VCaP (cell line): ENCODE measurements around the gene POLR2E.
A peak's percentile ranks its signal among the peaks of the same experiment; 100 is the strongest.

ENCODE experiments used
- H3K27ac ChIP-seq: fragments of 450-650 bp; 2 replicates; pipeline ENCODE4 v1.5.1; 2017
- TF ChIP-seq, protein P1 (sequence below): fragments of 450-650 bp; conservative IDR thresholded peaks from 2 replicates; pipeline ENCODE4 v1.5.1; 2017; ENCODE audit warnings: mild to moderate bottlenecking, moderate library complexity

The POLR2E gene

DNA sequence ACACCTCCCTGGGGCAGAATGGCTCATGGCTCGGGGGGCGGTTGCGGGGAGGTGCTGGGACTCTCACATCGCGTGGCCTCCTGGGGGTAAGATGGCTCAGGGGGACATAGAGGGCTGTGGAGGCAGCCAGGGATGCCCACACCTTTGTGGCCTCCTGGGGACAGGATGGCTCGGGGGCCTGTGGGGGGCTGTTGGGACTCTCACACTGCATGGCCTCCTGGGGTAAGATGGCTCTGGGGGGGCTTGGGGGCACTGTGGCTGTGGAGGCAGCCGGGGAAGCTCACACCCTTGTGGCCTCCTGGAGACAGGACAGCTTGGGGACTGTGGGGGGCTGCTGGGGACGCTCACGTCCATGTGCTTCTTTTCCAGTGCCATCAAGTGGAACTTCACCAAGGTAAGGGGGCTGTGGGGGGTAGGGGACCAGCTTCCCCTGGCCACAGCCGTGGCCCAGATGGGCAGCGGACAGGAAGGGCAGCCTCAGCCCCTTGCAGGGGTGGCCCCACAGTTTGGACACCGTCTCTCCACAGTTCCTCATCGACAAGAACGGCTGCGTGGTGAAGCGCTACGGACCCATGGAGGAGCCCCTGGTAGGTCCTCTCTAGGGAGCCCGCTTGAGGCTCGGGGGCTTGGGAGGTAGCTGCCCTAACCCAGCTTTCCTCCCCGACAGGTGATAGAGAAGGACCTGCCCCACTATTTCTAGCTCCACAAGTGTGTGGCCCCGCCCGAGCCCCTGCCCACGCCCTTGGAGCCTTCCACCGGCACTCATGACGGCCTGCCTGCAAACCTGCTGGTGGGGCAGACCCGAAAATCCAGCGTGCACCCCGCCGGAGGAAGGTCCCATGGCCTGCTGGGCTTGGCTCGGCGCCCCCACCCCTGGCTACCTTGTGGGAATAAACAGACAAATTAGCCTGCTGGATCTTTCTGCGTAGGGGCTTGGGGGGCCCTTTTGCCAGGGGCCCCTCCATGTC is 11.0 kb upstream of the POLR2E start:
- TF ChIP-seq, protein P1, sequence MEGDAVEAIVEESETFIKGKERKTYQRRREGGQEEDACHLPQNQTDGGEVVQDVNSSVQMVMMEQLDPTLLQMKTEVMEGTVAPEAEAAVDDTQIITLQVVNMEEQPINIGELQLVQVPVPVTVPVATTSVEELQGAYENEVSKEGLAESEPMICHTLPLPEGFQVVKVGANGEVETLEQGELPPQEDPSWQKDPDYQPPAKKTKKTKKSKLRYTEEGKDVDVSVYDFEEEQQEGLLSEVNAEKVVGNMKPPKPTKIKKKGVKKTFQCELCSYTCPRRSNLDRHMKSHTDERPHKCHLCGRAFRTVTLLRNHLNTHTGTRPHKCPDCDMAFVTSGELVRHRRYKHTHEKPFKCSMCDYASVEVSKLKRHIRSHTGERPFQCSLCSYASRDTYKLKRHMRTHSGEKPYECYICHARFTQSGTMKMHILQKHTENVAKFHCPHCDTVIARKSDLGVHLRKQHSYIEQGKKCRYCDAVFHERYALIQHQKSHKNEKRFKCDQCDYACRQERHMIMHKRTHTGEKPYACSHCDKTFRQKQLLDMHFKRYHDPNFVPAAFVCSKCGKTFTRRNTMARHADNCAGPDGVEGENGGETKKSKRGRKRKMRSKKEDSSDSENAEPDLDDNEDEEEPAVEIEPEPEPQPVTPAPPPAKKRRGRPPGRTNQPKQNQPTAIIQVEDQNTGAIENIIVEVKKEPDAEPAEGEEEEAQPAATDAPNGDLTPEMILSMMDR, result no peak
- H3K27ac ChIP-seq, result peak overlapping the region; percentile 93

DNA sequence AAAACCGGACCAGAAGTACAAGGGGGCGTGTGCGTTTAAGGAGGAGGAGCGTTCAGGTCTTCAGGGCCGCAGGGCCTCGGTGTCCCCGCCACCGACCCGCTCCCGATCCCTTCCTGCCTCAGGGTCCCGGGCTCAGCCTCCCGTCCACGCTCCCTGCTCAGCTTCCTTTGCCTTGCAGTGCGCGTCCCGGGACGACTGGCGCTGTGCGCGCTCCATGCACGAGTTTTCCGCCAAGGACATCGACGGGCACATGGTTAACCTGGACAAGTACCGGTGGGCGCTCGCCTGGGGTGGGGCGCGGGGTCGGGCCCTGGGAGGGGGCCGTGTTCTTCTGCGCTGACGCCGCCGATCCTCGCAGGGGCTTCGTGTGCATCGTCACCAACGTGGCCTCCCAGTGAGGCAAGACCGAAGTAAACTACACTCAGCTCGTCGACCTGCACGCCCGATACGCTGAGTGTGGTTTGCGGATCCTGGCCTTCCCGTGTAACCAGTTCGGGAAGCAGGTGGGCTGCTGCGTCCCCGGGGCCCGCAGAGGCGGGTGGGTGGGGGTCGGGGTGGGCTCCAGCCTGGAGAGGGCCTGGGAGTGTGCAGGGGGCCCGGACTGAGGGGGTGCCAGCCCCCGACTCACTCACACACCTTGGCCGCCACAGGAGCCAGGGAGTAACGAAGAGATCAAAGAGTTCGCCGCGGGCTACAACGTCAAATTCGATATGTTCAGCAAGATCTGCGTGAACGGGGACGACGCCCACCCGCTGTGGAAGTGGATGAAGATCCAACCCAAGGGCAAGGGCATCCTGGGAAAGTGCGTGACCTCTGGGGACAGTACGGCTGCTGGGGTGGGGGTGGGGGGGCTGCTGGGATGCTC is 10.1 kb upstream of the POLR2E start:
- H3K27ac ChIP-seq, result peak overlapping the region; percentile 93
- TF ChIP-seq, protein P1, result no peak

DNA sequence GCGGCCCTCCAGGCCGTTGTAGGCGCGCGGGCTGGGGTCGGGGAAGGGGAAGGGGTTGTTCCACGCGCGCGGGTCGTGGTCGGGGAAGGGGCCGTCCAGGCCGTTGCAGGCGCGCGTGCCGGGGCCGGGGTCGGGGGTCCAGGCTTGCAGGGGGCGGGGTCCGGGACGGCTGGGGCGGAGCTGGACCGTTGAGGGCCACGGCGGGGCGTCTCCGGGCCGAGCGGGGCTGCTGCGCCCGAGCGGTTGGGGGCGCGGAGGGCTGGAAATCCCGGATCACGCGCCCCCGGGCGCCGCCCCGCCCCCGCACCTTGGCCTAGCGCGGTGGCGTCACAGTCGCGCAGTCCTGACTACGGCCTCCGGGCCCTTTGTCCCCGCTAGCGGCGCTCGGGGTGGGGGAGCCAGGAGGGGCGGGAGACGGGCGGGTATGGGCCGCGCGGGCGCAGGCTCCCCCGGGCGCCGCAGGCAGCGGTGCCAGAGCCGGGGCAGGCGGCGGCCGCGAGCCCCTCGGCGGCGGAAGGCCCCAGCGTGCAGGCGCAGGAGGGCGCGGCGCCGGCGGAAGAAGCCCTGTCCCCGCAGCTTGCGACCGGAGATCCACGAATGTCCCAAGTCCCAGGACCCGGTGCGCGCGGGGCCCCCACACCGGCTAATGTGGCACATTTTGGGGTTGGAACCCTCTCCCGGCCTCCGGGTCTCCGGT is 9.3 kb upstream of the POLR2E start:
- TF ChIP-seq, protein P1, result no peak
- peak overlapping the region; percentile 93 for H3K27ac ChIP-seq

DNA sequence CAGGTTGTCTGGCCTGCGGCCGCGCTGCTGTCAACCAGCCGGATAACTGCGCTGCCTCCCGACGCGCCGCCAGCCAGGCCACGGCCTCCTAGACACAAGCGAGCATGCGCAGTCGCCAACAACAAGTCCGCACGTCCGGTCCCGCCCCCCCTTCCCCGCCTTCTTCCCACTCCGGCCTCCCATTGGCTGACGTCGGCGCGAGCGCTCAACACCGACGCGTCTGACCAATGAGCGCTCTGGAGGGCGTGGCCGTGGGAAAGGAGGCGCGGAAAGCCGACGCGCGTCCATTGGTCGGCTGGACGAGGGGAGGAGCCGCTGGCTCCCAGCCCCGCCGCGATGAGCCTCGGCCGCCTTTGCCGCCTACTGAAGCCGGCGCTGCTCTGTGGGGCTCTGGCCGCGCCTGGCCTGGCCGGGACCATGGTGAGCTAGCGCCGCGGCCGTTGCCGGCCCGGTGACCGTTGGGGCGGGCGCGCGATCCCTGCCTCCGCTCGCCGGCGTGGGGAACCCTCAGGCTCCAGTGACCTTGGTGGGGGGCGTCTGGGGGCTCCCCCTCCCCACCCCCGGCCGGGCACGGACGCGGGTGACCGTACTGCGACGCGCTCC is 8.6 kb upstream of the POLR2E start, which contains the start of gene GPX4:
Gene GPX4 (plus strand): TSS at position 287 of the 603 bp plus-strand sequence. CDS start 50 bp downstream, at position 337.
- TF ChIP-seq, protein P1, result no peak
- H3K27ac ChIP-seq, result peak within 1 kb of the TSS; percentile 93

DNA sequence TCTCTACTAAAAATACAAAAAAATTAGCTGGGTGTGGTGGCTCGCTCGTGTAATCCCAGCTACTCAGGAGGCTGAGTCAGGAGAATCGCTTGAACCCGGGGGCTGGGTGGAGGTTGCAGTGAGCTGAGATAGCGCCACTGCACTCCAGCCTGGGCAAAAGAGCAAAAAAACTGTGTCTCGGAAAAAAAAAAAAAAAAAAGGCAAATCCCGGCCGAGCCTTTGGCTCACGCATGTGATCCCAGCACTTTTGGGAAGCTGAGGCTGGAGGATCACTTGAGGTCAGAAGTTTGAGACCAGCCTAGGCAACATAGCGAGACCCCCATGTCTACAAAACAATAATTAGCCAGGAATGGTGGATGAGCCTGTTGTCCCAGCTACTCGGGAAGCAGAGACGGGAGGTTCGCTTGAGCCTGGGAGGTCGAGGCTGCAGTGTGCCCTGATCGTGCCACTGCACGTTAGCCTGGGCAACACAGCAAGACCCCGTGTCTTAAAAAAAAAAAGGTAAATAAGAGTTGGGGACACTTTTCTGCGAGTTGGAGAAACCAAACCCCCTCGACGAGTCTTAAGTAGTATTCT is 8.0 kb upstream of the POLR2E start:
- peak overlapping the region; percentile 93 for H3K27ac ChIP-seq
- TF ChIP-seq, protein P1, result no peak

DNA sequence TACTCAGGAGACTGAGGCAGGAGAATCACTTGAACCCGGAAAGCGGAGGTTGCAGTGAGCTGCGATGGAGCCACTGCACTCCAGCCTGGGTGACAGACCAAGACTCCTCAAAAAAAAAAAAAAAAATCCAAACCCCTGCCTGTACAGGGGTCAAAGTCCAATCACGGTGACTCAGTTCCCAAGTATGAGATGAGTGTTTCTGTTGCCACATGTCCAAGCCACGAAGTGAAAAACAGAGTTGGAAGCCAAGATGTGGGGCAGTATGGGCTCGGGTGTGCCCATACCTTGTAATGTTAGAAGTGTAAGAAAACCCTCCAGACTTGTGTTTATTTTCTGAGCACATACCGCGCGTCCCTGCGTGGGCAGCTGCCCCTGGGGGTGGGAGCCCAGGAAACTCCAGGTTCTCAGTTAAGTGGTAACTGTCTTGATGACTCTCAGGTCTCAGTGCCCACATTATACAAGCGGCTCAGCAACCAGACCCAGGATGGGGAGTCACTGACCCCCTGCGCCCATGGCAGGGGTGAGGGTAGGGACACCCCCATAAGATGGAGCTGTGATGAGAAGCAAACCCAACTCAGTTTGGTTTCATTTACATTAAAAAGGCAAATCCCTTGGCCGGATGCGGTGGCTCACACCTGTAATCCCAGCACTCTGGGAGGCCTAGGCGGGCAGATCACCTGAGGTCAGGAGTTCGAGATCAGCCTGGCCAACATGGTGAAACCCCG is 7.4 kb upstream of the POLR2E start:
- H3K27ac ChIP-seq, result peak overlapping the region; percentile 93
- TF ChIP-seq, protein P1, result no peak
